CD4-positive, alpha-beta T cell treated with Interleukin-10 for 1 hour (primary cell): ENCODE data around the gene SLC41A2.

Source experiments
- DNase-seq: peaks from one replicate; pipeline ENCODE4 v3.0.0-alpha.2; 2020

Gene SLC41A2

DNA sequence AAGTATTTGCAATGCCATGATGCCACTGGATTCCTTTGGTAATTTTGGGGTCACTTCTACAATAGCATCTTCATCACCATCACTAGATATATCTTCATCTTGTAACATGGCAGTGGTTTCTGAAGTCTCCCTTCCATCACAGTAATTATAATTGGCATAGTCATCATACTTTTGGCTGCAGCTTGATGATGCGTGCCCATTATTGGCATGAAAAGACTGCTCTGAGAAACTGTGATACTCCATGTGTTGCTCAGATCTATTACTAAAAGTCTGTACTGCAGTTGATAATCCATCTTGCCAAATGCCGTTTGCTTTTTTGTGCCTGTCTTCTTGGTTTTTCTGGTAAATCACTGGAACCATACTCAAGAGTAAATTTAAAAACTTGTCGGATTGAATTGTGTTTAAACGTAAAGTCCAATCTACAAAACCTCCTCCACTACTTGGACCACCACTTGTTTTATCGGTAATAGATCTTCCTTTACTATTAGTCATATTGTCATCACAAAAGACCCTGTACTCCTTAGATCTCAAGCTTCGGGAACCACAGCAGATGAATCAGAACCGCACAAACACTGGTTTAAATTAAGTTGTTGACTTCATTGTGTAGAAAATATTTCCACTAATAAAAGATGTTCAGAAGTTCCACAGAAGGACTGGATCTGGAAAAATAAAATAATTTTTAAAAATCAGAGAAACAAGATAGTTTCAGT is 29.9 kb downstream of the SLC41A2 start:
- no peak for DNase-seq

DNA sequence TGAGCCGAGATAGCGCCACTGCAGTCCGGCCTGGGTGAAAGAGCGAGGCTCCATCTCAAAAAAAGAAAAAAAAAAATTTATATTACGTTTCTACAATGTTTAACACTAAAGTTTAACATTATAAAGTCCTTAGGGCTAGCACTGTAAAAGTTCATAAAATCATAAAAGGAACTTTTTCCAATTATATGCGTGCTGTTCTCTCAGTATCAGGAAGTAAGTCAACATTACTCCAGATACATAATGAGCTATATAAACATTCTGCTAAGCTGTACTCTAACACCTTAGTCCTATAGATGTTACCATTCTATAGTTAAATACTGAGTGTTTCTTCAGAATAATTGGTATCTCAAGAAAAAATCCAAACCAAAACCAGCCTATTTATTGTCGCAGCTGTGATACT is 32.6 kb downstream of the SLC41A2 start:
- DNase-seq, result no peak

DNA sequence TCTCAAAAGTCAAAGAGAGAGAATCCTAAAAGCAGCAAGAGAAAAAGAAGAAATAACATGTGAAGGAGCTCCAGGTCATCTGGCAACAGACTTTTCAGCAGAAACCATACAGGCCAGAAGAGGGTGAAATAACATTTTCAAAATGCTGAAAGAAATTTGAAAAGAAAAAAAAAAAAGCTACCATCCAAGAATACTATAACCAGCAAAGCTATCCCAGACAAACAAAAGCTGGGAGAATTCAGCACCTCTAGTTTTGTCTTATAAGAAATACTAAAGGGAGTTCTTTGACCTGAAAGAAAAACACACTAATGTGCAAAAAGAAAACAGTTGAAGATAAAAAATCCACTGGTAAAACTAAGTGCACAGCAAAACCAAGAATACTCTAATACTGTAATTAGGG is 36.8 kb downstream of the SLC41A2 start:
- no peak for DNase-seq

DNA sequence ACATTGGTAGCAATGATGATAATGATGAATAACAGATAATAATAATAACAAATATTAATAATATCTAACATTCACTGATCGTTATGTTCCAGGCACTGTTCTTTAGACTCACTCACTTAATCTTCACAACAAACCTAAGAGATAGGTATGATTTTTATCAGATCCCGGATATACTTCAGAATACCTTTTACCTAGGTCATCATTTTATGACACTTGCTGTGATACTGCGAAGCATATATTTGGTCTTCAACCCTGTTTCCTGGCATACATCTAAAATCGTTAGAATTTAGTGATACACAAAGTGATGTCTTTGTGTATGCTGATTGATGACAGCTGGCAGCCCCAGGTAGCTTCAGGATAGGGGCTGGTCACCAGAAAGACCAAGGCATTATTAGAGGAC is 46.1 kb downstream of the SLC41A2 start:
- DNase-seq, result no peak

DNA sequence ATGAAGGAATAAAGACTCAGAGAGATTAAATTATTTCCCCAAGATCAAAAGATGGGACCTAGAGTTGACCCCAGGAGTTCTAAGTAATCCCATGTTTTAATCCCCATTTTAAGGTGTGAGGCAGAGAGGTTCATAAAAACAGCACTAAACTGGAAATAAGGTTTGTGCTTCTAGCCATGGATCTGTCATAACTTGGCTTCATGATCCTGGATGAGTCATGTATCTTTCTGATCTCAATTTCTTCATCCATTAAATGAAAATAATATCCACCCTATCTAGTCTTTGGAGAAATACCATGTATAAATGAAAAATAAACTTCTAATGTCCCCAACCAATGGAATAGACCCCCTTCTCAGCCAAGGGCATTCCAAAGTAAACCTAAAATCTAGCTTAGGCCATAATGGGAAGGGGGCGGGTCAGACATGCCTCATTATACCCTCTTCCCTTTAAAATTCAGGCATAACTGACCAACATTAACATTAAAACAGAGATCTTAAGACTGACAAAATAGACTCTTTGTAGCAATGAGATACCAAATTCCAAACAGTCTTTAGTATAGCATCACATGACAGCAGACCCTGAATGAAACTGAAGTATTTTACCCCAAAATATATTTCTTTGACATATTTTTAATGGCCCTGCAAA is 47.8 kb downstream of the SLC41A2 start:
- no peak for DNase-seq

DNA sequence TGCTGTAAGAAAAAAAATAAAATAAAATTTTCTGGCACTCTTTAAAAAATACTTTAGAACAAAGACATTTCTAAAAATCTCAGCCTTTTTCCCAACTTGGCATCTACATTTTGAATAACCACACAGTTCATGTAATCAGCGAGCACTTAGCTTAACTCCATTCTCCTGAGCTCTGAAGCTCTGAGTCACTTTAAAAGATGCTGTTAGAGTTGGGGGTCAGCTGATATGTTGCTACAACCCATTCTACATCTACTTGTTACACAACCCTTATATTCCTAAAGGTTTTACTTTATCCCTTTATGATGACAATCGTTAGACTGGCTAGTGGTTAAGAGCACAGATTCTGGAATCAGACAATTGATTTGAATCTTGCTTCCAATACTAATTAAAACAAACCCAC is 48.3 kb downstream of the SLC41A2 start:
- no peak for DNase-seq
